ENCODE measurements around the gene ENTPD3. TPM values are rescaled to one million over a fixed set of nuclear protein-coding genes. Genes with fewer than 3 reads are reported as not detected.

Gene ENTPD3
- not detected in 2 replicates for total RNA-seq

GRCh38 chr3:40387001-40387894 lies at the start of gene ENTPD3:
TSS of gene ENTPD3 (plus strand) at chr3:40387184. CDS start at chr3:40388058, 874 bp downstream.

GRCh38 chr3:40456940-40457823 lies 70.2 kb downstream of the ENTPD3 start, which contains the start of gene RPL14:
TSS of gene RPL14 (plus strand) at chr3:40457339. CDS start at chr3:40457472, 133 bp downstream.

GRCh38 chr3:40476478-40477470 lies 89.8 kb downstream of the ENTPD3 start, which contains the start of gene ZNF619:
TSS of gene ZNF619 (plus strand) at chr3:40477122. CDS start at chr3:40477980, 858 bp downstream.

Other genes starting within 250 kb of the ENTPD3 start
- gene EIF1B, start 77.5 kb upstream of the ENTPD3 start, total RNA-seq = 13.9 and 18.2 TPM in 2 replicates
- 331 and 354 TPM in 2 replicates for gene RPL14, start 70.2 kb downstream of the ENTPD3 start, total RNA-seq
- gene ZNF619, start 89.9 kb downstream of the ENTPD3 start, total RNA-seq = 6.8 and 9.0 TPM in 2 replicates
- gene ZNF620, start 118.9 kb downstream of the ENTPD3 start, total RNA-seq = 0.87 and 1.1 TPM in 2 replicates
- gene ZNF621, start 137.8 kb downstream of the ENTPD3 start, total RNA-seq = 15.5 and 20.4 TPM in 2 replicates

Measured in uterine smooth muscle cell (primary cell).